ENCODE results near the gene NIPAL3. TPM values are rescaled to one million over a fixed set of nuclear protein-coding genes. Genes with fewer than 3 reads are reported as not detected.

Gene NIPAL3
- total RNA-seq, 4 donors from 2014 or later, result 17.8 to 38.0 (median 27.0) TPM

DNA sequence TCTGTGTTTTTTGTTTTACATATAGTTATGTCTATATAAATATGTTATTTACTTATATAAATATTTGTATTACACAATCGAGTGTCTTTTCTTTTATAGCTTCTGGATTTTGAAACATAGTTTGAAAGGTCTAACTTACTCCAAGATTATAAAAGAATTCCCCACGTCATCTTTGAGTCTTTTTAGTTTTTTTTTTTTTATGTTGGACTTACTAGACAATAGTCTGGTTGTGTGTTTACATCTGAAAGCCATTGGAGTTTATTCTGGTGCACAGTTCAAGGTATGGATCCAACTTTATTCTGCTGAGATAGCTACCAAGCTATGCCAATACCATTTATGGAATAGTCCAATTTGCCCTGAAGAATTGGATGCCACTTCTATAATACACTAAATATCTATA is 61.0 kb downstream of the NIPAL3 start:
- TF ChIP-seq, protein P1, sequence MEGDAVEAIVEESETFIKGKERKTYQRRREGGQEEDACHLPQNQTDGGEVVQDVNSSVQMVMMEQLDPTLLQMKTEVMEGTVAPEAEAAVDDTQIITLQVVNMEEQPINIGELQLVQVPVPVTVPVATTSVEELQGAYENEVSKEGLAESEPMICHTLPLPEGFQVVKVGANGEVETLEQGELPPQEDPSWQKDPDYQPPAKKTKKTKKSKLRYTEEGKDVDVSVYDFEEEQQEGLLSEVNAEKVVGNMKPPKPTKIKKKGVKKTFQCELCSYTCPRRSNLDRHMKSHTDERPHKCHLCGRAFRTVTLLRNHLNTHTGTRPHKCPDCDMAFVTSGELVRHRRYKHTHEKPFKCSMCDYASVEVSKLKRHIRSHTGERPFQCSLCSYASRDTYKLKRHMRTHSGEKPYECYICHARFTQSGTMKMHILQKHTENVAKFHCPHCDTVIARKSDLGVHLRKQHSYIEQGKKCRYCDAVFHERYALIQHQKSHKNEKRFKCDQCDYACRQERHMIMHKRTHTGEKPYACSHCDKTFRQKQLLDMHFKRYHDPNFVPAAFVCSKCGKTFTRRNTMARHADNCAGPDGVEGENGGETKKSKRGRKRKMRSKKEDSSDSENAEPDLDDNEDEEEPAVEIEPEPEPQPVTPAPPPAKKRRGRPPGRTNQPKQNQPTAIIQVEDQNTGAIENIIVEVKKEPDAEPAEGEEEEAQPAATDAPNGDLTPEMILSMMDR (IDR thresholded peaks at IDR 0.05), result no peak
- DNase-seq (ENCODE audit: low spot score) (no peak), ATAC-seq (ENCODE audit: low FRiP score) (no peak)

DNA sequence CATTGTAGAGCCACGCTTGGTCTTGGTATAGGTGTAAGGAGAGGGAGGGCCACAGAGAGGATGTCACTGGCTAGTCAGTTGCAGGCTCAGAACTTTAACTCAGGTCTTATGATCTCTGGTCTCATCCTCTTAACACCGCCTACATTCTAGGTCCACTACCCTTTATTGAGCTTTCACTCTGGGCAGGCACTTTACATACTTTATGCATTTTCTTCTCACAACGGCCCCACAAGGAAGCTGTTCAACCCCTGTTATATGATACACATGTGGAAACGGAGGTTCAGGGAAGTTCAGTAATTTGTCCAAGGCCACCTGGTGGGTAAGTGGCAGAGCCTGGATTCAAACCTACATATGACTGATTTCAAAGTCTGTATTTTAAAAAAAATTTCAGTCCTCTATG is 61.7 kb downstream of the NIPAL3 start:
- no peak for DNase-seq (ENCODE audit: low spot score)
- TF ChIP-seq, protein P1 (IDR thresholded peaks at IDR 0.05), result no peak
- ATAC-seq (ENCODE audit: low FRiP score), result no peak

DNA sequence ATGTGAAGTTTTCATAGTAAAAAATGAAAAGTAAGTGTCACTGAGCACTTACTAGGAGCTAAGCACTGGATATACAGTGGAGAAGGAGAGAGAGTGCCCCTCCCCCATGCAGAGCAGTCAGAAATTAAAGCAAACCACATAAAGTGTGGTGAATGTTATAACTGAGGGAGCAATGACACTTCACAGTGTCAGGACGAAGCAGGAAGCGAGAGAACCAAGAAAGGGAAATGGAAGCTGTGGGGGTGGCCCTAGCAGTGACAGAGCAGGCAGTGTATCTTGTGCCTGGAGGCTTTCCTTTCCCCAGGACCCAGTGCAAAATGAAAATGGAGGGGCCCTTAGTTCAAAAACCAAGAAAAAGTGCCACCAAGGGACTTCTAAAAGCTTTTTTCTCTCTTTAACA is 65.5 kb downstream of the NIPAL3 start:
- DNase-seq (ENCODE audit: low spot score), result no peak
- ATAC-seq (ENCODE audit: low FRiP score), result no peak
- TF ChIP-seq, protein P1 (IDR thresholded peaks at IDR 0.05), result no peak

DNA sequence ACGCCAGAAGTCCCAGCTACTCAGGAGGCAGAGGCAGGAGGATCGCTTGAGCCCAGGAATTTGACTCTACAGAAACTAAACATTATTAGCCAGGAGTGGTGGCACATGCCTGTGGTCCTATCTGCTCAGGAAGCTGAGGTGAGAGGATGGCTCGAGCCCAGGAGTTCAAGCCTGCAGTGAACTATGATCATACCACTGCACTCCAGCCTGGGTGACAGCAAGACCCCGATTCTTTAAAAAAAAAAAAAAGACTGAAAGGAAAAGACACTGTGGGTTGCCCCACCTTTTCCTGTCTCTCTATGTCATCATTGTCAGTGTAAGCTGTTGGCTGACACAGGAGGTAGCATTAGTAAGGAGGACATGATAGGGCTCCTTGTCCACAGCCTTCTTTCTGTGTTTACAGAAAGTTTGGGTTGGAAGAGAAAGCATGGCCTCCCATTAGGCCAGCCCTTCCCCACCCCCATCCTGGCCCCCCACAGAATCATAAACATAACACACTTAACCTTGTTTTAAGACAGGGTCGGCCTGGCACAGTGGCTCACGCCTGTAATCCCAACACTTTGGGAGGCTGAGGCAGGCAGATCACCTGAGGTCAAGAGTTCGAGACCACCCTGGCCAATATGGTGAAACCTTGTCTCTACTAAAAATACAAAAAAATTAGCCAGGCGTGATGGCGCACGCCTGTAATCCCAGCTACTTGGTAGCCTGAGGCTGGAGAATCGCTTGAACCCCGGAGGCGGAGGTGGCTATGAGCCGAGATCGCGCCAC is 66.4 kb downstream of the NIPAL3 start:
- no peak for DNase-seq (ENCODE audit: low spot score)
- TF ChIP-seq, protein P1 (IDR thresholded peaks at IDR 0.05), result no peak
- ATAC-seq (ENCODE audit: low FRiP score), result no peak

DNA sequence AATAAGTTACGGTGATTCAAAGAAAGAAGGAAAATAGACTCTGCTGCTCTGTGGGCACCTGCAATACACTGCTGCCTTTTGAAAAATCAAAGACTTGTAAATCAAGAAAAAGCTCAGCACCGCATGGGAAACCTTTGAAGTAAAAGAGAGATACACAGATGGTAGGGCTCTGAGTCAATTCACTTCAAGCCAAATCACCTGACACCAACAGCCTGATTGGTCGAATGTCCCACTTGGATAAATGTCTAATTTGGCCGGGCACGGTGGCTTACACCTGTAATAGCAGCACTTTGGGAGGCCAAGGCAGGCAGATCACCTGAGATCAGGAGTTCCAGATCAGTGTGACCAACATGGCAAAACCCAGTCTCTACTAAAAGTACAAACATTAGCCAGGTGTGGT is 67.8 kb downstream of the NIPAL3 start:
- ATAC-seq (ENCODE audit: low FRiP score) (no peak), DNase-seq (ENCODE audit: low spot score) (no peak)
- TF ChIP-seq, protein P1 (IDR thresholded peaks at IDR 0.05), result no peak

DNA sequence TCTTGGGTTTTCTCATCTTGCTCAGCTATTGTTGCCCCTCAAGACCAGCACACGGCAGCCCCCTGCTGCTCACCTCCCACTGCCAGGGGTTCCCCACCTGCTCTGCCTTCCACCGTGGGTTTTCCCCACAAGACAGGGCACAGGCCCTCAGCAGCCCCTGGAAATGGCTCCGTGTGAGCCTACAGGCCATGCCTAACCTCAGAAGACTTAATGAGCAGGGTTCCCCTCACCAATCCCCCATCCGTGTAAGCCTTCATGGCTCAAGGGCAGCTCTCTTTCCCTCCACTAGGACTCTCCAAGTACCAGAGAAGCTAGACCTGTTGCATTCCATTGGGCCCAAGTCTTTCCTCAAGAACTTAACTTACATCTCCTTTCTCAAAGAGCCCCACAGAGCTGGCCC is 68.6 kb downstream of the NIPAL3 start:
- TF ChIP-seq, protein P1 (IDR thresholded peaks at IDR 0.05), result no peak
- DNase-seq (ENCODE audit: low spot score) (no peak), ATAC-seq (ENCODE audit: low FRiP score) (no peak)
